ENCODE data around the gene FER.
"Not testable (repeated sequence)": the region's sequence is repeated elsewhere in the genome, so short reads cannot be mapped to it uniquely, and the experiment has no call there.

DNA sequence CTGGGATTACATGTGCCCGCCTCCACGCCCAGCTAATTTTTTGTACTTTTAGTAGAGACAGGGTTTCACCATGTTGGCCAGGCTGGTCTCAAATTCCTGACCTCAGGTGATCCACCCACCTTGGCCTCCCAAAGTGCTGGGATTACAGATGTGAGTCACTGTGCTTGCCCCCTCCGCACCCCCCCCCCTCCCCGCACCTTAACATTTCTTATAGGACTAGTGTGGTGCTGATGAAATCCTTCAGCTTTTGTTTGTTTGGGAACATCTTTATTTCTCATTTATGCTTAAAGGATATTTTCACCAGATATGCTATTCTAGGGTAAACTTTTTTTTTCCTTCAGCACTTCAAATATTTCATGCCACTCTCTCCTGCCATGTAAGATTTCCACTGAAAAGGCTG is 46.7 kb downstream of the FER start:
- TF ChIP-seq, protein P1, sequence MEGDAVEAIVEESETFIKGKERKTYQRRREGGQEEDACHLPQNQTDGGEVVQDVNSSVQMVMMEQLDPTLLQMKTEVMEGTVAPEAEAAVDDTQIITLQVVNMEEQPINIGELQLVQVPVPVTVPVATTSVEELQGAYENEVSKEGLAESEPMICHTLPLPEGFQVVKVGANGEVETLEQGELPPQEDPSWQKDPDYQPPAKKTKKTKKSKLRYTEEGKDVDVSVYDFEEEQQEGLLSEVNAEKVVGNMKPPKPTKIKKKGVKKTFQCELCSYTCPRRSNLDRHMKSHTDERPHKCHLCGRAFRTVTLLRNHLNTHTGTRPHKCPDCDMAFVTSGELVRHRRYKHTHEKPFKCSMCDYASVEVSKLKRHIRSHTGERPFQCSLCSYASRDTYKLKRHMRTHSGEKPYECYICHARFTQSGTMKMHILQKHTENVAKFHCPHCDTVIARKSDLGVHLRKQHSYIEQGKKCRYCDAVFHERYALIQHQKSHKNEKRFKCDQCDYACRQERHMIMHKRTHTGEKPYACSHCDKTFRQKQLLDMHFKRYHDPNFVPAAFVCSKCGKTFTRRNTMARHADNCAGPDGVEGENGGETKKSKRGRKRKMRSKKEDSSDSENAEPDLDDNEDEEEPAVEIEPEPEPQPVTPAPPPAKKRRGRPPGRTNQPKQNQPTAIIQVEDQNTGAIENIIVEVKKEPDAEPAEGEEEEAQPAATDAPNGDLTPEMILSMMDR (IDR thresholded peaks at IDR 0.05 in 8 of 11, conservative IDR thresholded peaks at IDR 0.05 in 3 of 11): not testable (repeated sequence)
- not testable (repeated sequence) for TF ChIP-seq POLR2A, POLR2AphosphoS5 (IDR thresholded peaks at IDR 0.05)
